ENCODE data around the gene UBP1.

The UBP1 gene

DNA sequence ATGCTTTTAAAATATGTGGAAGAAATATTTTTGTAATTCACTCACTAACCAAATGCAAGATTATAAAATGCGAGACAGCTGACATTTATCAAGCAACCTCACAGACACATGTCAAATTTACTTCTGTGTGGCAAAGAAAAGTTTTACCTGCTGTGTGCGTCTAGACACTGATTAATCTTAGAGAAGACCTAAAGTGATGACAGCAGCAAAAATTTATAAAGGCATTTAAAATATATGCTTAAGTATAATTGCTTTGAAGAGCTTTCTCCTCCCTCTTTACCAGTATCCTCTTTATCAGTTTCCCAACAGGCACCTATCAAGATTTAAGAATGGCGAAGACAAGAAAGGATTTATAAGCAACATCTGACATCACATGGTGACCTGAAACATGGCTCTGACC lies 37.3 kb downstream of the UBP1 start:
- no peak for DNase-seq (ENCODE audit: low spot score)
- TF ChIP-seq, protein P1, sequence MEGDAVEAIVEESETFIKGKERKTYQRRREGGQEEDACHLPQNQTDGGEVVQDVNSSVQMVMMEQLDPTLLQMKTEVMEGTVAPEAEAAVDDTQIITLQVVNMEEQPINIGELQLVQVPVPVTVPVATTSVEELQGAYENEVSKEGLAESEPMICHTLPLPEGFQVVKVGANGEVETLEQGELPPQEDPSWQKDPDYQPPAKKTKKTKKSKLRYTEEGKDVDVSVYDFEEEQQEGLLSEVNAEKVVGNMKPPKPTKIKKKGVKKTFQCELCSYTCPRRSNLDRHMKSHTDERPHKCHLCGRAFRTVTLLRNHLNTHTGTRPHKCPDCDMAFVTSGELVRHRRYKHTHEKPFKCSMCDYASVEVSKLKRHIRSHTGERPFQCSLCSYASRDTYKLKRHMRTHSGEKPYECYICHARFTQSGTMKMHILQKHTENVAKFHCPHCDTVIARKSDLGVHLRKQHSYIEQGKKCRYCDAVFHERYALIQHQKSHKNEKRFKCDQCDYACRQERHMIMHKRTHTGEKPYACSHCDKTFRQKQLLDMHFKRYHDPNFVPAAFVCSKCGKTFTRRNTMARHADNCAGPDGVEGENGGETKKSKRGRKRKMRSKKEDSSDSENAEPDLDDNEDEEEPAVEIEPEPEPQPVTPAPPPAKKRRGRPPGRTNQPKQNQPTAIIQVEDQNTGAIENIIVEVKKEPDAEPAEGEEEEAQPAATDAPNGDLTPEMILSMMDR (IDR thresholded peaks at IDR 0.05; ENCODE audit: extremely low read depth, insufficient read depth, missing control alignments) = no peak
- in situ Hi-C loops (cut with MboI; ENCODE audit: low pct_unique_long_range_greater_than_20kb, low sequenced_read_pairs, unreplicated experiment) = no loop called here

DNA sequence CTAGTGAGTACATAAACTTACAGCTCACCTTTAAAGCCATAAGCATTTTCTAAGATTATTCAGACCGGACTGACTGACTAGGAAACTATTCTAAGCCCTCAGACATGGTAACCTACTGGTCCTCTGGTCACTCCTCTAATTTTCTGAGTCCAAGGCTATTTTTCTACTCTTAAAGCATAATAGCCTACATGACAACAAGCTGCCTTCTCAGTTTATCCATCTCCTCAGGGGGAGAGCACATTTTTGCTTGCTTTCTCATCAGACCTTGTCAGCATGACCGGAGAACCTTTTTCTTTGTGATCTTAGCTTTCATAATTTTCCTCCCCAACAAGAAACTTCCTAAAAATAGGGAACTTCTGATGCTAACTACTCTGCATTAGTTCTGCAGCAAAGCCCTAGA lies 38.4 kb downstream of the UBP1 start:
- no peak for DNase-seq (ENCODE audit: low spot score)
- TF ChIP-seq, protein P1 (IDR thresholded peaks at IDR 0.05; ENCODE audit: extremely low read depth, insufficient read depth, missing control alignments) = no peak

DNA sequence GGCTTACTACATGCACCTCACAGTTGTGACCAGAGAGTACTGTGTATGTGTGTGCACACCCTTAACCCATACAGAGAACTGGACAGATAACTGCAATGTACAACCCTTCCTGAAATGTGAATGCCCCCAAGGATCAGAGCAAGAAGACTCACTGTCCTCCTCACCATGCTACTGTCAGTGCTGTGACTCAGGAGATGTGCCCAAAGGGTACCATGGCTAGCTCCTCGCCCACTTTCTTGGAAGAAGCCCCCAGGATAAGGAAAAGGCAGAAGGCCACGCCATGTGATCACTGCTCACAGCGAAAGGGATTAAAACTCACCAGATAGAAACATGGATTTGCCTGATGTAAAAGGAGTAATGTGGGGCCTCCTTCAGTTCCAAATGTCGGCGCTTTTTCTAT lies 41.8 kb downstream of the UBP1 start:
- in situ Hi-C loops (cut with MboI; ENCODE audit: low pct_unique_long_range_greater_than_20kb, low sequenced_read_pairs, unreplicated experiment) = no loop called here
- TF ChIP-seq, protein P1 (IDR thresholded peaks at IDR 0.05; ENCODE audit: extremely low read depth, insufficient read depth, missing control alignments) = no peak
- DNase-seq (ENCODE audit: low spot score) = no peak

More for the DNA sequence above, 38.4 kb downstream of the UBP1 start:
- in situ Hi-C loops (cut with MboI; ENCODE audit: low pct_unique_long_range_greater_than_20kb, low sequenced_read_pairs, unreplicated experiment) = no loop called here

DNA sequence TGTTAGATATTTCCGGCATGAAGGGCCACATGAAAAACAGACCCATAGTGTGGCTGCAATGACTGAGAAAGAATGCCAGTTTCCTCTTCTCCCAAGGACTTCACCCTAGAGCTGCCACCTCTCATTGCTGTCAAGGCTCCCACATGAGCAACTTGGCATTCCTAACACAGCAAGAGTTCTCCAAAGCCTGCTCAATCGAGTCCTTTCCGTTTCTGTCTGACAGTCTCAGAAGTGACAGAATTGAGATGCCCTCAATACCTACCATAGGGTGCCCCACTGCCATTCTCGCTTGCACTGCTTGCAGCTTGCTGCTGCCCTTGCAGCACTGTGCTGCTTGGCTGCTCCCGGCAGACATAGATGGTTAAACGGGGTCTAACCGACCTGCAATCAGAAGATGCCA lies 44.3 kb downstream of the UBP1 start:
- no peak for DNase-seq (ENCODE audit: low spot score)
- TF ChIP-seq, protein P1 (IDR thresholded peaks at IDR 0.05; ENCODE audit: extremely low read depth, insufficient read depth, missing control alignments) = no peak
- in situ Hi-C loops (cut with MboI; ENCODE audit: low pct_unique_long_range_greater_than_20kb, low sequenced_read_pairs, unreplicated experiment) = no loop called here

DNA sequence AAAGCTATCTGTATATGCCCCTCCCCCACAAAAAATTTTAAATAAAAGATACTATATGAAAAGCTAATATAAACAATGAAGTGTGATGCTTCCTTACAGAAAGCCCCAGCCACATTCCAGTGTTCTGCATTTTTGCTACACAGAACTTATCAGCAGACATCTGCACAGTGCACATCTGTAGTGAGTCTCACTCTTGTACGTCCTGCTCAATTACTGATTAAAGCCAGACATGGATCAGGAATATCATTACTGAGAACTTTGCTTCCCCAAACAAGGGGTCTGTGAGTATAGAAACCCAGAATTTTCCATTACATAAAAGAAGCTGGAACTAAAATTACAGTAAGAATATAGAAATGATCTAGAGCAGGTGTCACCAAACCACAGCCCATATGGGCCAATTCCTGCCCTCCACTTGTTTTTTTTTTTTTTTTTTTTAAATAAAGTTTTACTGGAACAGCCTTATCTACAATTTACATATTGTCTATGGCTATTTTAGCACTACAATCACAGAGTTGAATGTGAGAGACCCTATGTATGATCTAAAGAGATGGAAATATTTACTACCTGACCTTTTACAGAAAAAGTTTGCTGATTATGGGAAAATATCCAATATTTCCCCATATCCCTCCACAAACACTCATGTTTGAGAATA lies 45.7 kb downstream of the UBP1 start:
- in situ Hi-C loops (cut with MboI; ENCODE audit: low pct_unique_long_range_greater_than_20kb, low sequenced_read_pairs, unreplicated experiment) = no loop called here

DNA sequence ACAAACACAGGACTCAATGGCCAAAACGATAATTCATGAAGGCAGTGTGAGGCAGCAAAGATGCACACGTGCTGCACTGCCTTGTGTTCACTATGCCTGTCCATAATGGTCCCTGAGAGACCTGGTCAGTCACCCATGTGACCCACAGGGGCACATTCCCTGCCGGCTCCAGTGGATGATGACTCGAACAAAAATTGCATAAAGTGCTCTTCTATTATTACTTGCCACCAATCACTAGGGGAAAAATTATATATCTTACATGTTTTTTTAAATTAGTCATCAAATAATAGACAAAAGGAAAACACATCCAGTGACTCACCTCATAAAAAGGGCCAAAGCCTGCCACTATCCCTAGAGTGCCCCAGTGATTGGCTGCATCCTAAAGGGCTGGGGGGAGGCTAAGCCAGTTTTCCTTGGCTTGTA lies 47.5 kb downstream of the UBP1 start:
- no peak for DNase-seq (ENCODE audit: low spot score)
- TF ChIP-seq, protein P1 (IDR thresholded peaks at IDR 0.05; ENCODE audit: extremely low read depth, insufficient read depth, missing control alignments) = no peak
- in situ Hi-C loops (cut with MboI; ENCODE audit: low pct_unique_long_range_greater_than_20kb, low sequenced_read_pairs, unreplicated experiment) = no loop called here

More for the DNA sequence above, 45.7 kb downstream of the UBP1 start:
- no peak for DNase-seq (ENCODE audit: low spot score)
- TF ChIP-seq, protein P1 (IDR thresholded peaks at IDR 0.05; ENCODE audit: extremely low read depth, insufficient read depth, missing control alignments) = no peak
